OCI-LY1 (cell line): ENCODE measurements around the gene ZBTB7C.

Source experiments
- CTCF ChIP-seq: fragments of 200-600 bp; sonication (generic), shearing (Covaris generic); IDR thresholded peaks from 2 replicates; pipeline ENCODE4 v1.5.1; 2017; ENCODE audit warnings: mild to moderate bottlenecking, antibody characterized with exemption, low read length, moderate library complexity, mixed read lengths
- EZH2 ChIP-seq: fragments of 200-600 bp; sonication (generic), shearing (Covaris generic); IDR thresholded peaks from 2 replicates; pipeline ENCODE4 v1.8.0; 2017; ENCODE audit warnings: borderline replicate concordance, mixed run types, mild to moderate bottlenecking, antibody characterized with exemption, low read length, moderate library complexity, mixed read lengths

GRCh38 chr18:47986620-47987387 lies 422.4 kb downstream of the ZBTB7C start:
- TF ChIP-seq CTCF (no peak), EZH2 (no peak)
